Measurements from ENCODE around the gene LRMDA.

Gene LRMDA

GRCh38 chr10:75525067-75525466 is 93.6 kb downstream of the LRMDA start:
- no peak for DNase-seq (ENCODE audit: low read depth)
- no peak for TF ChIP-seq CTCF (IDR thresholded peaks at IDR 0.05; ENCODE audit: low read depth, low read length, missing control alignments)

GRCh38 chr10:75525646-75526045 is 94.2 kb downstream of the LRMDA start:
- no peak for TF ChIP-seq CTCF (IDR thresholded peaks at IDR 0.05; ENCODE audit: low read depth, low read length, missing control alignments)
- H3K4me3 ChIP-seq (ENCODE audit: low read depth, low read length) = no peak overlapping the region
- no peak for DNase-seq (ENCODE audit: low read depth)

More at GRCh38 chr10:75525067-75525466, 93.6 kb downstream of the LRMDA start:
- H3K4me3 ChIP-seq (ENCODE audit: low read depth, low read length) = no peak overlapping the region

- TF ChIP-seq CTCF (IDR thresholded peaks at IDR 0.05; ENCODE audit: low read depth, low read length, missing control alignments) = no peak
- DNase-seq (ENCODE audit: low read depth) = no peak
- H3K4me3 ChIP-seq (ENCODE audit: low read depth, low read length) = no peak overlapping the region
Measured at GRCh38 chr10:75527542-75527941, 96.1 kb downstream of the LRMDA start.

- no peak overlapping the region for H3K4me3 ChIP-seq (ENCODE audit: low read depth, low read length)
- DNase-seq (ENCODE audit: low read depth) = no peak
- TF ChIP-seq CTCF (IDR thresholded peaks at IDR 0.05; ENCODE audit: low read depth, low read length, missing control alignments) = no peak
Measured at GRCh38 chr10:75528392-75528791, 97.0 kb downstream of the LRMDA start.

GRCh38 chr10:75530299-75530698 is 98.9 kb downstream of the LRMDA start:
- H3K4me3 ChIP-seq (ENCODE audit: low read depth, low read length) = no peak overlapping the region
- no peak for TF ChIP-seq CTCF (IDR thresholded peaks at IDR 0.05; ENCODE audit: low read depth, low read length, missing control alignments)
- no peak for DNase-seq (ENCODE audit: low read depth)

GRCh38 chr10:75531571-75532031 is 100.2 kb downstream of the LRMDA start:
- TF ChIP-seq CTCF (IDR thresholded peaks at IDR 0.05; ENCODE audit: low read depth, low read length, missing control alignments) = no peak
- no peak for DNase-seq (ENCODE audit: low read depth)
- no peak overlapping the region for H3K4me3 ChIP-seq (ENCODE audit: low read depth, low read length)

GRCh38 chr10:75532253-75532924 is 101.0 kb downstream of the LRMDA start:
- no peak overlapping the region for H3K4me3 ChIP-seq (ENCODE audit: low read depth, low read length)
- DNase-seq (ENCODE audit: low read depth) = no peak
- TF ChIP-seq CTCF (IDR thresholded peaks at IDR 0.05; ENCODE audit: low read depth, low read length, missing control alignments) = no peak
